ENCODE measurements around the gene GRID2. TPM values are rescaled to one million over a fixed set of nuclear protein-coding genes. Genes with fewer than 3 reads are reported as not detected.

Gene GRID2
- total and polyA plus RNA-seq, 2 of the 13 experiments (the other 11 are each of a cell fraction or from before 2014, with no cell fraction given): not detected

- TF ChIP-seq ZNF180 (CRISPR knock-in tag; IDR thresholded peaks at IDR 0.05; ENCODE audit: borderline replicate concordance, low read depth): no peak
- TF ChIP-seq TERF1 (CRISPR knock-in tag; IDR thresholded peaks at IDR 0.05): no peak
- no peak for TF ChIP-seq MTA1 (CRISPR knock-in tag; IDR thresholded peaks at IDR 0.05; ENCODE audit: borderline replicate concordance)
- no peak for TF ChIP-seq SOX6 (IDR thresholded peaks at IDR 0.05)
- no peak for TF ChIP-seq SOX6 (CRISPR knock-in tag; IDR thresholded peaks at IDR 0.05)
- TF ChIP-seq, protein P1, sequence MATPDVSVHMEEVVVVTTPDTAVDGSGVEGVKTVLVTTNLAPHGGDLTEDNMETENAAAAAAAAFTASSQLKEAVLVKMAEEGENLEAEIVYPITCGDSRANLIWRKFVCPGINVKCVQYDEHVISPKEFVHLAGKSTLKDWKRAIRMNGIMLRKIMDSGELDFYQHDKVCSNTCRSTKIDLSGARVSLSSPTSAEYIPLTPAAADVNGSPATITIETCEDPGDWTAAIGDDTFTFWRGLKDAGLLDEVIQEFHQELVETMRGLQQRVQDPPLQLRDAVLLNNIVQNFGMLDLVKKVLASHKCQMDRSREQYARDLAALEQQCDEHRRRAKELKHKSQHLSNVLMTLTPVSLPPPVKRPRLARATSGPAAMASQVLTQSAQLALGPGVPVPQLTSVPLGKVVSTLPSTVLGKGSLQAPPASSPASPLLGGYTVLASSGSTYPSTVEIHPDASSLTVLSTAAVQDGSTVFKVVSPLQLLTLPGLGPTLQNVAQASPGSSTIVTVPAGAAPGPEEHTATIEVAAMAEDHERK (CRISPR knock-in tag; IDR thresholded peaks at IDR 0.05; ENCODE audit: low read depth): no peak
- TF ChIP-seq PATZ1 (CRISPR knock-in tag; IDR thresholded peaks at IDR 0.05): no peak
- no peak for TF ChIP-seq TEAD2 (CRISPR knock-in tag; IDR thresholded peaks at IDR 0.05)
- no peak for TF ChIP-seq ZKSCAN1 (IDR thresholded peaks at IDR 0.05; ENCODE audit: low read length)
- no peak for TF ChIP-seq NFE2L2 (IDR thresholded peaks at IDR 0.05; ENCODE audit: low read length)
- no peak for TF ChIP-seq HMGXB4 (CRISPR knock-in tag; IDR thresholded peaks at IDR 0.05; ENCODE audit: borderline replicate concordance in 1 of 2, low read depth in 1 of 2)
Measured at GRCh38 chr4:93654211-93654610, 1350.4 kb downstream of the GRID2 start (continued).

Data from HepG2 (cell line).